Activated CD8-positive, alpha-beta memory T cell treated with anti-CD3 and anti-CD28 coated beads, Interleukin-2, amount 50 U/mL, for 4 hours (primary cell): ENCODE measurements around the gene FBXW2.
"Not testable (repeated sequence)": the region's sequence is repeated elsewhere in the genome, so short reads cannot be mapped to it uniquely, and the experiment has no call there.

Experiments
- DNase-seq: peaks from one replicate; pipeline ENCODE4 v3.0.0-alpha.2; 2020

FBXW2 gene

GRCh38 chr9:120792898-120793765 lies at the start of gene FBXW2:
Gene FBXW2, minus strand, starts transcription at chr9:120793416. Its CDS starts 5,158 bp downstream, at chr9:120788258.
- DNase-seq, result peak; percentile 82

GRCh38 chr9:120841930-120842684 lies 48.9 kb upstream of the FBXW2 start:
- DNase-seq, result no peak

- no peak for DNase-seq
Observed at GRCh38 chr9:120839146-120839545, 45.9 kb upstream of the FBXW2 start.

- no peak for DNase-seq
Observed at GRCh38 chr9:120837921-120838320, 44.7 kb upstream of the FBXW2 start.

GRCh38 chr9:120833325-120833724 lies 40.1 kb upstream of the FBXW2 start:
- DNase-seq, result no peak

GRCh38 chr9:120832807-120833206 lies 39.6 kb upstream of the FBXW2 start:
- no peak for DNase-seq

GRCh38 chr9:120830865-120831264 lies 37.6 kb upstream of the FBXW2 start:
- no peak for DNase-seq

- no peak for DNase-seq
Observed at GRCh38 chr9:120830151-120830550, 36.9 kb upstream of the FBXW2 start.

GRCh38 chr9:120829650-120830049 lies 36.4 kb upstream of the FBXW2 start:
- no peak for DNase-seq

GRCh38 chr9:120820095-120820494 lies 26.9 kb upstream of the FBXW2 start:
- DNase-seq, result no peak

GRCh38 chr9:120818595-120818994 lies 25.4 kb upstream of the FBXW2 start:
- DNase-seq, result no peak

- no peak for DNase-seq
Observed at GRCh38 chr9:120815075-120815474, 21.9 kb upstream of the FBXW2 start.

GRCh38 chr9:120808931-120809330 lies 15.7 kb upstream of the FBXW2 start:
- DNase-seq, result no peak

GRCh38 chr9:120807607-120808379 lies 14.6 kb upstream of the FBXW2 start:
- DNase-seq, result no peak

- DNase-seq, result not testable (repeated sequence)
Observed at GRCh38 chr9:120804784-120805363, 11.7 kb upstream of the FBXW2 start.

- no peak for DNase-seq
Observed at GRCh38 chr9:120801441-120801840, 8.2 kb upstream of the FBXW2 start.

- no peak for DNase-seq
Observed at GRCh38 chr9:120791161-120791560, 2.1 kb downstream of the FBXW2 start.

- DNase-seq, result no peak
Observed at GRCh38 chr9:120787933-120788332, 5.3 kb downstream of the FBXW2 start.

- no peak for DNase-seq
Observed at GRCh38 chr9:120783602-120784047, 9.6 kb downstream of the FBXW2 start.

GRCh38 chr9:120781236-120781635 lies 12.0 kb downstream of the FBXW2 start:
- DNase-seq, result no peak

GRCh38 chr9:120780367-120780766 lies 12.8 kb downstream of the FBXW2 start:
- no peak for DNase-seq

GRCh38 chr9:120779227-120779626 lies 14.0 kb downstream of the FBXW2 start:
- DNase-seq, result no peak

- DNase-seq, result no peak
Observed at GRCh38 chr9:120778758-120779157, 14.5 kb downstream of the FBXW2 start.
